PC-9 (cell line): Measurements from ENCODE around the gene CXCL10.

Source experiments
- CTCF ChIP-seq: fragments of 200-600 bp; sonication (generic); conservative IDR thresholded peaks from 2 replicates; pipeline ENCODE4 v1.6.1; 2017; ENCODE audit warnings: mixed run types, antibody characterized with exemption, mild to moderate bottlenecking, moderate library complexity
- EZH2 ChIP-seq: fragments of 200-600 bp; sonication (generic); IDR thresholded peaks from 2 replicates; pipeline ENCODE4 v1.8.0; 2017; ENCODE audit warnings: antibody characterized with exemption, low read depth

- no peak for TF ChIP-seq CTCF
- TF ChIP-seq EZH2: no peak
Observed at GRCh38 chr4:76055016-76055415, 31.7 kb upstream of the CXCL10 start.
